Activated CD8-positive, alpha-beta memory T cell treated with anti-CD3 and anti-CD28 coated beads, Interleukin-2, amount 50 U/mL, for 24 hours (primary cell): Measurements from ENCODE around the gene SAMD14.
A peak's percentile ranks its signal among the peaks of the same experiment; 100 is the strongest.

Experiments
- DNase-seq: peaks from one replicate; pipeline ENCODE4 v3.0.0-alpha.2; 2020; ENCODE audit errors: extremely low read depth

Gene SAMD14

DNA sequence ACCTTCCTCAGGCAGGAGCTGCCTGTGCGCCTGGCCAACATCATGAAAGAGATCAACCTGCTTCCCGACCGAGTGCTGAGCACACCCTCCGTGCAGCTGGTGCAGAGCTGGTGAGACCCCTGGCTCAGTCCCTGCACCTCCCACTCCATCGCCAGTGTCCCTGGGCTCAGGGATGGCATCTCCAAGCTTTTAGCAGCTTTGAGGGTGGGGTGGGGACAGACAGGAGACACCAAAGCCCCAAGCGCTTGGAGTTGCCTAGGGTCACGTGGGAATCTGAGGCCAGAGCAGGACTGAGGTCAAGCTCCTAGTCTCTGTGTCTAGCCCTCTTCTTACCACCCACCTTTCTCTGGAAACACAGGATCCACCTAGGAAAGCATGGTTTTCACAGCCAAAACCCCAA is 32.5 kb downstream of the SAMD14 start:
- DNase-seq: no peak

- DNase-seq: no peak
Observed at GRCh38 chr17:50096758-50097157, 33.2 kb downstream of the SAMD14 start.

GRCh38 chr17:50096092-50096491 is 33.9 kb downstream of the SAMD14 start:
- no peak for DNase-seq

GRCh38 chr17:50095626-50096037 is 34.3 kb downstream of the SAMD14 start:
- DNase-seq: no peak

GRCh38 chr17:50094753-50095619 is 35.0 kb downstream of the SAMD14 start, which contains the start of gene PDK2:
Gene PDK2, plus strand, starts transcription at chr17:50095351. Its CDS starts 85 bp downstream, at chr17:50095436.
- DNase-seq: peak; percentile 83

DNA sequence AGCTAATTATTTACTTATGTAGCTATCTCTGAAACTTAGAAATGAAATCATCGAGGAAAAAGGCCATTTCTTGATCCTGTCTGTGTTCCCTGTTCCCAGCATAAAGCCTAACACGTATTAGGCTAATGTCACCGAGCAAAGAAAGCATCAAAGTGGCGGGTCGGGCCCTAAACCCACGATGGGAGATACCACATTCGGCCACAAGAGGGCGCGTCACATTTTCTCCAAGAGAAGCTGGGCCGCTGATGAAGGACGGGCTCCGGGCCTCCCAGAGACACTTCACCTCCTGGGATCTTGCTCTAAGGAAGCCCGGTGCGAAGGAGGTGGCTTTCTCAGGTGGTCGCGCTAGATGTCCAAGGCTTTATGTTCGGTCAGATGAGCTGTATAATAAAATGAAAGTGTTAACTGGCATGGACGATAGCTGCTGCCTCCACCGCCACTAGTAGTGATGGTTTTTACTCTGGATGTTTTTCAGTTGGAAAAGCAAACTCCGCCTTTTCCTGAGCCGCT is 35.7 kb downstream of the SAMD14 start:
- DNase-seq: peak; percentile 88

DNA sequence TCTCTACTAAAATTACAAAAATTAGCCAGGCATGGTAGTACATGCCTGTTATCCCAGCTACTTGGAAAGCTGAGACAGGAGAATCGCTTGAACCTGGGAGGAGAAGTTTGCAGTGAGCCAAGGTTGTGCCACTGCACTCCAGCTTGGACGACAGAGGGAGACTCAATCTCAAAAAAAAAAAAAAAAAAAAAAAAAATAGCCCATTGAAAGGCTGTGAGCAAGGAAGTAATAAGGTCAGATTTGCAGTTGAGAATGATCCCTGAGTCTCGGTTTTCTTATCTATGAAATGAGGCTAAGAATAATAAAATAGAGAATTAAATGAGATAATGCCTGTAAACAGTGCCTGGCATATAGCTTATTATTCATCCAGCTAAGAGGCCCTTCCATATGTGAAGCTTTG is 36.2 kb downstream of the SAMD14 start:
- DNase-seq: no peak

DNA sequence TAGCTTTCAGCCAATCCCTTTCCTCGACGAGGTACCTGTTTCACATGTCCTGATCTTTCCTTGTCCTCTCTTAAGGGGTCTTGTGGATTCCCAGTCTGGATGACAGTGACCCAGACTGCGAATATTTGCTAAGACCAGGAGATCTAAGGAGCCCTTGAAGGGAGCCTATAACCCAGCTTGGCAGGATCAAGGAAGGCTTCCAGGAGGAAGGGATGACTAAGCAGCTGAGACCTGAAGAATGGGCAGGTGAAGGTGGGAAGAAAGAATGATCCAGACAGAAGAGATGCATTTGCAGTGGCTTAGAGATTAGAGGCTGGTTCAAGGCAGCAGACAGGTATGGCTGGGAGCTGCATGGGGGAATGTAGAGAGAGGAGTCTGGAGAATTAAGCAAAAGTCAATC is 36.7 kb downstream of the SAMD14 start:
- no peak for DNase-seq

DNA sequence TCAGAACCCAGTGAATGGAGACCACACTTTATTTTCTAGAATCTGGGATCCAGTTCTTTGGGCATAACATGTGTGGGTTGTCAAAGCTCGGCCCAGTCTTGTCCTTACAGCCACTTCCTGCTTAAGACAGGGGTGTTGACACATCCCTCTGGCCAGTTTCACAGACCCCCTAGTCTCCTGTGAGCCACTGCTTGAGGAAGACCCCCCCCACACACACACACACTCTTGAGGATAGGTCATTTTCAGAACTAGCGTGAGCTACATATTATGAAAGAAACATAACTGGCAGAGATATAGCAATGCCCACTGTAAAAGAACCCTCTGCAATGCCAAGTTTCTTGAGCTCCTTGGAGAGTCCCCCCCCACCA is 38.1 kb downstream of the SAMD14 start:
- no peak for DNase-seq

DNA sequence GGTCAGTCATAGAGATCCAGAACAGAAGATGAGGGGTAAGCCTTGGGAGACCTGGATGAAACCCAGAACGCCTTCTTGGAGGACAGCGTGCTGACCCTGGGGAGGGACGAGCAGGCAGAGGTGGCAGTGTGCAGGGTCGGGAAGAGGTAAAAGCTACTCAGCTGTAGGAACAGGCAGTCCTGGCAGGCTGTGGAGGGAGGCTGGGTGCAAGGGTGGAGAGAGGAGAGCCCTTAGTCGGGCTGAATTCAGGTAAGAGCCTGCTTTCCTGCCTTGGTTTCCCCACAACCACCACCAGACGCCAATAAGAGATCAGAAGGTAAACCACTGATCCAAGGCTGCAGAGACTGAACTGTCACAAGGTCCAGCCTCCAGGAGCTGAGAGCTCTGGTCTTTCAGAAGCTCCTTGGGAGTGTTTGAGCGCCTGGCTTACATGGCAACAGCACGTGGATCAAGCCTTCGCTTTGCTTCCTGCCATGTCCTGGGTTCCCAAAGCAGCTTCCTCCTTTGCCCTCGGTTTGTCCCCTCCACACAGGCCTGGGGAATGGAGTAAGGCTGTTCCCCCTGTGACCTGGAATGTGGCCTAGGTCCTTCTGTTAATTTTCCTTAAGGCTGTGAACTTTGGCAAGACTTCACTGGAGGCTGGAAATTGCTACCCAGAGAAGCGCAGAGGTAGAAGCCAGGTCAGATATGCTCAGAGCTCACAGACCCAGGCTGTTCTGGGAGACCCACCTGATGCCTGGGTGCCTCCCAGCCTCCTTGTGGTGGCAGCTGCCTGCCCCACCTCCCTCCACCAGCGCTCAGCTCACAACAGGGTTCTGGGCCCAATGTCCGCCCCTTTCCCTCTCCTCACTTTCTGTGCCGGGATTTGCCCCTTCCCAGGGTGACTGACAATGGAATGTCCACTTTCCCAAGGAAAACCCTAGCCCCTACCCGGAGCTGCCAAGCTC is 38.7 kb downstream of the SAMD14 start:
- DNase-seq: no peak

DNA sequence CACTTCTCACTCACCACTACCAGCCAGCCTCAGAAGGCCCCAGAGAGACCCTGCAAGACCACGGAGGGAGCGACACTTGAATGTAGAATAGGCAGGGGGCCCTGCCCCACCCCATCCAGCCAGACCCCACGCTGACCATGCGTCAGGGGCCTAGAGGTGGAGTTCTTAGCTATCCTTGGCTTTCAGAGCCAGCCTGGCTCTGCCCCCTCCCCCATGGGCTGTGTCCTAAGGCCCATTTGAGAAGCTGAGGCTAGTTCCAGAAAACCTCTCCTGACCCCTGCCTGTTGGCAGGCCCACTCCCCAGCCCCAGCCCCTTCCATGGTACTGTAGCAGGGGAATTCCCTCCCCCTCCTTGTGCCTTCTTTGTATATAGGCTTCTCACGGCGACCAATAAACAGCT is 39.9 kb downstream of the SAMD14 start:
- DNase-seq: no peak

DNA sequence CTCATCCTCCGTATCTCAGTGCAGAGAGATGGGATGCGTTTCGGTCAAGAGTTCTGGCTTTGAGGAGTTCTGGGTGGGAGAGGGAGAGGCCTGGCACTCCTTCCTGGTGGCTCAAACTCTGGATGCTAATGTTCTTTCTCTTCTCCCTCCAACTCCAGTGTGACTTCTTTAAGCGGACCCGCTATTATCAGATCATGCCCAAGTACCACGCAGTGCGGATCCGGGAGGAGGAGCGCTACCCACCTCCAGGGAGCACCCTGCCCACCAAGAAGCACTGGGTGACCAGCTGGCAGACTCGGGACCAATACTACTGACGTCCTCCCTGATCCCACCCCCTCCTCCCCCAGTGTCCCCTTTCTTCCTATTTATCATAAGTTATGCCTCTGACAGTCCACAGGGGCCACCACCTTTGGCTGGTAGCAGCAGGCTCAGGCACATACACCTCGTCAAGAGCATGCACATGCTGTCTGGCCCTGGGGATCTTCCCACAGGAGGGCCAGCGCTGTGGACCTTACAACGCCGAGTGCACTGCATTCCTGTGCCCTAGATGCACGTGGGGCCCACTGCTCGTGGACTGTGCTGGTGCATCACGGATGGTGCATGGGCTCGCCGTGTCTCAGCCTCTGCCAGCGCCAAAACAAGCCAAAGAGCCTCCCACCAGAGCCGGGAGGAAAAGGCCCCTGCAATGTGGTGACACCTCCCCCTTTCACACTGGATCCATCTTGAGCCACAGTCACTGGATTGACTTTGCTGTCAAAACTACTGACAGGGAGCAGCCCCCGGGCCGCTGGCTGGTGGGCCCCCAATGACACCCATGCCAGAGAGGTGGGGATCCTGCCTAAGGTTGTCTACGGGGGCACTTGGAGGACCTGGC is 40.8 kb downstream of the SAMD14 start:
- DNase-seq: no peak

- no peak for DNase-seq
Observed at GRCh38 chr17:50087912-50088405, 42.0 kb downstream of the SAMD14 start.

DNA sequence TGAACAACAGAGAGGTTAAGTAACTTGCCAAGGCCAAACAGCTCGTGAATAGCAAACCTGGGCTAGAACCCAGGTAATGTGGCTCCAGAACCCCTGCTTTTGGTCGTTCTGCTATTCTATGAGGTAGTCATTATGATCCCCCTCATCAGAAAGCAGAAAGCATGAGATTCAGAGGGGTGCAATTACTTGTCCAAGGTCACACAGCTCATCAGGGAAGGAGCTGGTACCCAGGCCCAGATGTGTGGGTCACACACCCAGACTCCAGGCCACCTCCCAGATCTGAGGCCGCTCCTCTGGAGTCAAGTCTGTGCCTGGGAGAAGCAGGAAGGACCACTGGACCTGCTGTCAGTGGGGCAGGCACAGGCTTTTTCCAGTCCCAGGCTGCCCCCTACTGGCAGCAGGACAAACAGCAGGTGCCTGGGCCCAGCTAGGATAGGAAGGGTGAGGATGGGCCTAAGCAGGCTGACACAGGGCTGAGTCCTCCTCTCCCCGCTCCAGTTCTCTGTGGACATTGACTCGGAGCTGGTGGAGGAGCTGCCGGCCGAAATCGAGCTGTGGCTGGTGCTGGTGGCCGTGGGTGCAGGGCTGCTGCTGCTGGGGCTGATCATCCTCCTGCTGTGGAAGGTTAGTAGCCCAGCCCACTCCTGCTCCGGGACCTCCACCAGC is 42.6 kb downstream of the SAMD14 start:
- peak; percentile 32 for DNase-seq

DNA sequence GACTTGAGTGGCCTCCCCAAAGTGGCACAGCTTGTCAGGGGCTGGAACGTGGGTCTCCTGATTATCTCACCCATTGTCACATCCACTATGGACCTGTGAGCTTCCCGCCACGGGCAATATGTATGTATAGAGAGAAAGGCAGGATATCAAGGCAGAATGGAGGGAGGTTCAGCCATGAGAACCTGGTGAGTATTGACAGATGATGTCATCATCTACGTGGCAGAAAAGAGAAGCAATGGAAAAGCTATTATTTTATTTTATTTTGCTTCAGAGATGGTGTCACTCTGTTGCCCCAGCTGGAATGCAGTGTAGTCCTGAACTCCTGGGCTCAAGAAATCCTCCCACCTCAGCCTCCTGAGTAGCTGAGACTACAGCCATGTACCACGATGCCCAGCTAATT is 48.2 kb downstream of the SAMD14 start:
- DNase-seq: no peak

DNA sequence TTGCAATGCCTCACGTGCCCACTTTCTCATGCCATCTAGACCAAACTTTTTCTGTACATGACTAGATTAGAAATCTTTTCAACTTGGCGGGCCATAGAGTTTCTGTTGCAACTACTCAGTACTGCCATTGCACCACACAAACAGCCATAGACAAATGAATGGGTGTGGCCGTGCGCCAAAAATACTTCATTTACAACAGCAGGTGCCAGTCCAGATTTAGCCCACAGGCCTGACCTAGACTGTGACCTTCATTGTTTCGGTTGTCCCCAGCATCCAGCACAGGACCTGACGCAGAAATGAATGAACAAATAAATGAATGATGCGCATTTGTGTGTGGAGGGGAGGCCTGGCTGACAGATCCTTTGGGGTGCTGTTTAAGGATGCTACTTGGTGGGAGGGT is 49.1 kb downstream of the SAMD14 start:
- no peak for DNase-seq

DNA sequence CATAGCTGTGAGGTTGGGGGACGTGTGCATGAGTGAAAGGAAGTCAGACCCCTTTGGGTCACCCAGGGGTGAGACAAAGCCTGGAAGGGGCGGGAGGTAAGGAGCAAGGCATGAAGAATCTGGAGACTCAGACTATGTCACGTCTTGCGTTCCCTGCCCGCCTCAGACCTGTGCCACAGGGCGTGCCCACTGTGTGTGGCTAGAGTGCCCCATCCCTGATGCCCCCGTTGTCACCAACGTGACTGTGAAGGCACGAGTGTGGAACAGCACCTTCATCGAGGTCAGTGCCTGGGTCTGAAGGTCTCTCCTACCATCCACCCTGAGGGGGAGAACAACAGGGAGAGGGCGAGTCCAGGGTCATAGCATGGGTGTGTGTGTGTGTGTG is 49.9 kb downstream of the SAMD14 start:
- DNase-seq: no peak

GRCh38 chr17:50079334-50080095 is 50.4 kb downstream of the SAMD14 start:
- DNase-seq: no peak

DNA sequence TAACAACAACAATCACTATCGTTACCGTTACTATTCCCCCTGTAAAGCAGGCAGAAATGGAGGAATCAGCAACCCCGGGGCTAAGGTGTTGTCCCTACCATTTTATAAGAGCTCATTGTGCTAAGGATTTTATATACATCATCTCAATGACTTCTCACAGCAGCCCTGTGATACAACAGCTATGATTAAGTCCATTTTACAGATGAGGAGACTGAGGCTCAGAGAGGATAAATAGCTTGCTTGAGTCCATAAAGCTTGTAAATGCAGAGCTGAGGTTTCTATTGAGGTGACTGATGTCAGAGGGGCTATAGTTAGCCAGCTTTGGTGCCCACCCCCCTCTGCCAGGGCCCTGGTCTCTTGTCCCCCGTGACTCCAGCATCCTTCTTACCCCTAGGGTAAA is 51.5 kb downstream of the SAMD14 start:
- DNase-seq: no peak
